Inflammatory macrophage treated with lipopolysaccharide for 1 hour (primary cell): ENCODE measurements around the gene ZNF479.
"Not testable (repeated sequence)": the region's sequence is repeated elsewhere in the genome, so short reads cannot be mapped to it uniquely, and the experiment has no call there.

ENCODE experiments used
- DNase-seq, 2 donors: peaks; one replicate each; pipeline ENCODE4 v3.0.0-alpha.2; 2020 to 2022

Gene ZNF479

DNA sequence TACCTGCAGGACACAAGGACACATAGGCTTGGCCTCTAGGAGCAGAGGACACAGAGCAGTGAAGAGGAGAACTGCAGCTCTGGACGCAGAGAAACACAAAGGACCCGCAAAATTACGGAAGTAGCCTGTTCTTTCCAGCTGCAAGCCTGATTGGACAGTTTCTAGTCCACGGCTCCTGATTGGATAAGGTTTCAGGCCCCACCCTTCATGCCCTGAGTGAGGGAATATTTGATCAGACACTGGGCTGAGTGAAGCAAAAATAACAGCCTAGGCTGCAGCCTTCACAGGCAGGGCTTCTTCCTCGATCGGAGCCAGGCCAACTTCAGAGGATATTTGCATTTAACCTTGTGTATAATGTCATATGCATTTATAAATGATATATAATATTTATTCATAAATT, at the start of gene ZNF479:
TSS of gene ZNF479 (minus strand) at position 101 of the 400 bp plus-strand sequence. CDS start 112 bp downstream, outside the sequence.
- not testable (repeated sequence) for DNase-seq

DNA sequence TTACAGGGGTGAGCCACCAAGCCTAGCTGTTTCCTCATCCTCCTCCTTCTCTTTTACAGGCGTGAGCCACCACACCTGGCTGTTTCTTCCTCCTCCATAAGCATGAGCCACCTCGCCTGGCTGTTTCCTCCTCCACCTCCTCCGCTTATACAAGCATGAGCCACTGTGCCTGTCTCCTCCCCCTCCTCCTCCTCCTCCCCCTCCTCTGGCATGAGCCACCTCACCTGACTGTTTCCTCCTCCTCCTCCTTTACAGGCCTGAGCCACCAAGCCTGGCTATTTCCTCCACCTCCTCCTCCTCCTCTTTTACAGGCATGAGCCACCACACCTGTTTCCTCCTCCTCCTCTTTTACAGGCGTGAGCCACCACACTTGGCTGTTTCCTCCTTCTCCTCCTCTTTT, 49.8 kb upstream of the ZNF479 start:
- DNase-seq, result no peak

DNA sequence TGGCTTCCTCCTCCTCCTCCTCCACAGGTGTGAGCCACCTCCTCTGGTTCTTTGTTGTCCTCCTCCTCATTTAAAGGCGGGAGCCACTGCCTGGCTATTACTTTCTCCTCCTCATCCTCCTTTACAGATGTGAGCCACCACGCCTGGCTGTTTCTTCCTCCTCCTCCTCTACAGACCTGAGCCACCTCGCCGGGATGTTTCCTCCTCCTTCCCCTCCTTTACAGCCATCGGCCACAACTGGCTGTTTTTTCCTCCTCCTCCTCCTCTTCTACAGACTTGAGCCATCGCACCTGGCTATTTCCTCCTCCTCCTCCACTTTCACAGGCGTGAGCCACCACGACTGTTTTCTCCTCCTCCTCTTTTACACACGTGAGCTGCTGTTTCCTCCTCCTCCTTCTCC, 49.0 kb upstream of the ZNF479 start:
- no peak for DNase-seq

DNA sequence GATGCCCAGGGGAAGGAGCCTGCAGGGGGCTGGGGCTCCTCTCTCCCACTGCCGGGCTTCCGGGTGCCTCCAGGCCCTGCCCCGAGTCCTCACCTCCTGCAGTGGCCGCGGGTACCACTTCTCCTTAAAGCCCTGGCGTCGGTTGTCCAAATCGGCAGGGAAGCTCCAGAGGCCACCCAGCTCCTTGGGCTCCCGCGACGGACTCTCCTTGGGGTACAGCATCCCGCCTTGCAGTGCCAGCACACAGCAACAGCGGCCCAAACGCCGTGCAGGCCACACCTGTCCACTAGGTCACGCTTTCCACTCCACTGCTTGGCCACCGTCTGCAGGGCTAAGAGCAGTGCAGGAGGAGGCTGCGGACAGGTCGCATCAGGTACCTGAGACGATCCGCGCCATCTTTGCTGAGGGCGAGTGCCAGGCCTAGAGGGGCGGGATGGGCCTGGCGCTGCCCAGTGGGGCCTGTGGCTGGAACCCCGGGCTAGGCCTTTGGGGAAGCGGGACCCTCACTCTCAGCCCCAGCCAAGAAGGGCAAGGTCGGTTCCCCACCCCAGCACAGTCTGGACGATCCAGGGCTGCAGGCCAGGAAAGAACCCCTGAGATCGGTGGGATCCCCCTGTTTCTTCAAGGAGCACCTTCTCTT, 47.7 kb upstream of the ZNF479 start:
- DNase-seq, result no peak

DNA sequence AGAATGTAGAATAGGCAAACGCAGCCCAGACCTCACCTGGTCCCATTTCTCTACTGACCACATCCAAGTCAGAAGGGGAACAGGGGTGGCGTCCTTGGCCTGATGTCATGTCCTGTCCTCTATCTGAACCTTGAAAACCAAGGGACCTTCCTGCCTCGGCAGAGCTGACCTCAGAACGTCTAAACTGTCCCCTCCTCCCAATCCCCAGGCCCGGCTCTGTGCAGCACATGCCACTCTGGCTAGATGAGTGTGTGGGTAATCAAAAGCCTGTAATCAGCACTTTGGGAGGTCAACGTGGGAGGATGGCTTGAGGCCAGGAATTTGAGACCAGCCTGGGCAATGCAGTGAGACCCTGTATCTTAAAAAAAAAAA, 46.5 kb upstream of the ZNF479 start:
- DNase-seq, result no peak

GRCh38 chr7:57177856-57178767, 45.9 kb upstream of the ZNF479 start:
- DNase-seq, result no peak

DNA sequence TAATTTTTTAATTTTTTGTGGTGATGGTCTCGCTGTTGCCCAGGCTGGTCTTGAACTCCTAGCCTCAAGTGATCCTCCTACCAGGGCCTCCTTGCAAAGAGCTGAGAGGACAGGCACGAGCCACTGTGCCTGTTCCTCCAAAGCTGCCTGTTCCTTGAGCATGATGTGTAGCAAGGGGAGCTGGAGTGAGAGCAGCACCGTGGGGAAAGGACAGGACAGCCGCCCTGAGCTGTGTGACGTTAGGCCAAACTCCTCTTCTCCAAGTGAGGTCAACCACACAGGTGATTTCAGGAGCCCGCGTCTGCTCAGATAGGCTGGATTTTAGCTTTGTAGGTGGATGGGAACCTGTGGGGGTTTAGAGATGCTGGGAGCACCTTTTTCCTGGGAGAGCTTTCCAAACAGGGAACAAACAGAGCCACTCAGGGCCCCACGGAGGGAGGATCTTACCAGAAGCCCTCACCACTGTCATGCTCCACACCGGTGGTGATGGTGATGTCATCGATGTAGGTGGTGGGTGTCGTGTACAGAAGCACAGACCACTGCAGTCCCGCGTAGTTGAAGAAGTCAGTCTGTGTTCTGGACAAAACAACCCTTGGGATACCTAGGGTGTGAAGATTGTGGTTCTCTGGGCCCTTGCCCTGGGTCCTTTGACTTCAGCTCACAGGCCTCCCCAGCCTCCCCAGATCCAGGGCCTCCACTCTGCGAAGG, 44.8 kb upstream of the ZNF479 start:
- DNase-seq, result no peak

DNA sequence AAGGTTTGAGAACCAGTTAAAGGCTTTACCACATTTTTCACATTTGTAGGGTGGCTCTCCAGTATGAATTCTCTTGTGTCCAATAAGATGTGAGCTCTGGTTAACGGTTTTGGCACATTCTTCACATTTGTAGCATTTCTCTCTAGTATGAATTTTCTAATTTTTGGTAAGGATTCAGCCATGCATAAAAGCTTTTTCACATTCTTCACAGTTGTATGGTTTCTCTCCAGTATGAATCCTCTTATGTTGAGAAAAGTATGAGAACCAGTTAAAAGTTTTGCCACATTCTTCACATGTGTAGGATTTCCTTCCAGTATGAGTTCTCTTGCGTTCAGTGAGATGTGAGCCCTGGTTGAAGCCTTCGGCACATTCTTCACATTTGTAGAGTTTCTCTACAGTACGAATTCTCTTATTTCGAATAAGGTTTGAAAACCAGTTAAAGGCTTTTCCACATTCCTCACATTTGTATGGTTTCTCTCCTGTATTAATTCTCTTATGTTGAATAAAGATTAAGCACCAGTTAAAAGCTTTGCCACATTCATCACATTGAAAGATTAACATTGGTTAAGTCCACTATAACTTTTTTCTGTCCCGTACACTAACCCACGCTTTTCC, 33.2 kb upstream of the ZNF479 start:
- no peak for DNase-seq

- not testable (repeated sequence) for DNase-seq
These were observed 12.0 kb downstream of the ZNF479 start for GRCh38 chr7:57120123-57120784.
